HepG2 (cell line): Measurements from ENCODE around the gene POLN. TPM values are rescaled to one million over a fixed set of nuclear protein-coding genes. Genes with fewer than 3 reads are reported as not detected.

Experiments
- BRF2 ChIP-seq: sonication (generic); formaldehyde crosslinking; IDR thresholded peaks from 2 replicates; pipeline ENCODE4 v1.8.1; 2022; ENCODE audit warnings: mild to moderate bottlenecking, missing genetic modification reagents
- ELK4 ChIP-seq: sonication (generic); formaldehyde crosslinking; IDR thresholded peaks from 2 replicates; pipeline ENCODE4 v1.9.0; 2021; ENCODE audit warnings: missing genetic modification reagents, borderline replicate concordance
- KLF6 ChIP-seq: IDR thresholded peaks from 2 replicates; pipeline ENCODE4 v1.8.0; 2016; ENCODE audit warnings: missing biosample characterization, missing genetic modification reagents
- MAF1 ChIP-seq: sonication (generic); formaldehyde crosslinking; IDR thresholded peaks from 2 replicates; pipeline ENCODE4 v1.5.0; 2020; ENCODE audit warnings: missing genetic modification reagents, borderline replicate concordance
- NFAT5 ChIP-seq: sonication (generic); formaldehyde crosslinking; IDR thresholded peaks from 2 replicates; pipeline ENCODE4 v1.4.0; 2020; ENCODE audit warnings: missing genetic modification reagents
- RBFOX2 ChIP-seq: fragments of 200-400 bp; formaldehyde crosslinking; IDR thresholded peaks from 2 replicates; pipeline ENCODE4 v1.6.1; 2017; ENCODE audit warnings: low read depth, mild to moderate bottlenecking, low read length
- RORA ChIP-seq: sonication (generic); formaldehyde crosslinking; IDR thresholded peaks from 2 replicates; pipeline ENCODE4 v1.5.0; 2020; ENCODE audit warnings: mild to moderate bottlenecking, missing genetic modification reagents, moderate library complexity
- TFE3 ChIP-seq: IDR thresholded peaks from 2 replicates; pipeline ENCODE4 v1.6.1; 2016
- ZNF143 ChIP-seq: sonication (generic); formaldehyde crosslinking; IDR thresholded peaks from 2 replicates; pipeline ENCODE4 v1.4.0; 2020; ENCODE audit warnings: missing genetic modification reagents
- ZNF687 ChIP-seq: sonication (generic); formaldehyde crosslinking; IDR thresholded peaks from 2 replicates; pipeline ENCODE4 v1.5.1; 2020; ENCODE audit warnings: mild to moderate bottlenecking, missing genetic modification reagents, moderate library complexity
- polyA plus RNA-seq, 8 experiments: library from polyadenylated mRNA; depleted of rRNA in 3 of 8; stranded (reverse) in 7 of 8; unstranded in 1 of 8; fragments of >200 nt; fragmentation: Illumina TruSeq in 4 of 8; extraction: Trizol in 4 of 8; gene quantifications; 2 replicates each; pipeline versions ENCODE4 v1.2.1 to v1.2.3, GENCODE V29; 2011 to 2016; ENCODE audit warnings: low read depth in 4 of 8, missing spikeins in 1 of 8, mixed read lengths in 1 of 8; ENCODE audit not compliant: insufficient read depth in 1 of 8
- total RNA-seq, 5 experiments: library from RNA; depleted of rRNA; stranded (reverse); fragments of >200 nt; fragmentation: Illumina TruSeq; extraction: Trizol; gene quantifications; 2 replicates each; pipeline ENCODE4 v1.2.3, GENCODE V29; 2016; ENCODE audit warnings: low read depth in 1 of 5
- TF ChIP-seq, protein P1 (sequence below): fragments of 450-650 bp; IDR thresholded peaks from 2 replicates; pipeline ENCODE4 v1.6.1; 2017; ENCODE audit warnings: mild to moderate bottlenecking

Gene POLN
- total and polyA plus RNA-seq, 2 of the 13 experiments (the other 11 are each of a cell fraction or from before 2014, with no cell fraction given) = 0.93 to 1.5 TPM

DNA sequence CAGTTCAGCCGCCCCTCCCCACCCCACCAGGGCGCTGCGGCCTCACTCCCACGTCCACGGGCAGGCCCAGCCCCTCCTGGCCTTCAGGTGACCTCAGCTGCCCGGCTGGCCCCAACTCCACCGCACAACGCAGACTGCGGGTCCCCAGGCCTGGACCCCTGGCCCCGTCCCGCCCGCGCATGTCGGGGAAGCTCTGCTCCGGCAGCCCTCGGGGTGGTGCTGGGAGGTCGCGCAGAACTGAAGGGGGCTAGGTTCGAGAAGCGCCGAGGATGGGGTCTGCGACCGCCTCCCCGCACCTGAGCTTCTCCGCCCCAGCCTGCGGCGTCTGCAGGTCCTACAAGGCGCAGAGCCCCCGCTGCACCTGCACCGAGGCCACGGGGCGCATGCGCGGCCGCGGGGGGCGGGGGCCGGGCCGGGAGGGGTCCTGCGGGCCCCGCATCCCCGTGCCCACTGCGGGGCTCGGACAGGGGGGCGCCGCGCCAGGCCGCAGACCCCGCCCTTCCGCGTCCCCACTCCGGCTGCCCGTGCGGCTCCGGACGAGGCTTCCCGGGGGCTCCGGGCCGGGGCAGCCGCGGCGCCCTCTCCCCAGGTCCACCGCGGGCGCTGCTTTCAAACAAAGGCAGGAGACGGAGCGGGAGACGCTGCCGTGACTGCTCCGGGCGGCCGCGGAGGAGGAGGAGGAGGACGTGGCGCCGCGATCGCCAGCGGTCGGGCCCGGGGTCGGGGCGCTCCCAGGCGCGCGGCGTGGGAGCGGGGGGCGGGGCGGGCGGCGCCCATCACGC is 183.5 kb downstream of the POLN start (continued):
- no peak for TF ChIP-seq TFE3 (CRISPR knock-in tag)
- TF ChIP-seq ELK4 (CRISPR knock-in tag) = no peak
- 0 out of 2 replicates have a peak, but pooled peaks have one; percentile 29 for TF ChIP-seq MAF1 (CRISPR knock-in tag)
- no peak for TF ChIP-seq KLF6 (CRISPR knock-in tag)
- peak; percentile 10; the same call in 1 of the 2 replicates for TF ChIP-seq RBFOX2
- 0 out of 2 replicates have a peak, but pooled peaks have one; percentile 57 for TF ChIP-seq NFAT5 (CRISPR knock-in tag)
- no peak for TF ChIP-seq ZNF143 (CRISPR knock-in tag)
- no peak for TF ChIP-seq RORA (CRISPR knock-in tag)
- no peak for TF ChIP-seq BRF2 (CRISPR knock-in tag)
- TF ChIP-seq ZNF687 = peak; percentile 27; the same call in 1 of the 2 replicates
- TF ChIP-seq, protein P1, sequence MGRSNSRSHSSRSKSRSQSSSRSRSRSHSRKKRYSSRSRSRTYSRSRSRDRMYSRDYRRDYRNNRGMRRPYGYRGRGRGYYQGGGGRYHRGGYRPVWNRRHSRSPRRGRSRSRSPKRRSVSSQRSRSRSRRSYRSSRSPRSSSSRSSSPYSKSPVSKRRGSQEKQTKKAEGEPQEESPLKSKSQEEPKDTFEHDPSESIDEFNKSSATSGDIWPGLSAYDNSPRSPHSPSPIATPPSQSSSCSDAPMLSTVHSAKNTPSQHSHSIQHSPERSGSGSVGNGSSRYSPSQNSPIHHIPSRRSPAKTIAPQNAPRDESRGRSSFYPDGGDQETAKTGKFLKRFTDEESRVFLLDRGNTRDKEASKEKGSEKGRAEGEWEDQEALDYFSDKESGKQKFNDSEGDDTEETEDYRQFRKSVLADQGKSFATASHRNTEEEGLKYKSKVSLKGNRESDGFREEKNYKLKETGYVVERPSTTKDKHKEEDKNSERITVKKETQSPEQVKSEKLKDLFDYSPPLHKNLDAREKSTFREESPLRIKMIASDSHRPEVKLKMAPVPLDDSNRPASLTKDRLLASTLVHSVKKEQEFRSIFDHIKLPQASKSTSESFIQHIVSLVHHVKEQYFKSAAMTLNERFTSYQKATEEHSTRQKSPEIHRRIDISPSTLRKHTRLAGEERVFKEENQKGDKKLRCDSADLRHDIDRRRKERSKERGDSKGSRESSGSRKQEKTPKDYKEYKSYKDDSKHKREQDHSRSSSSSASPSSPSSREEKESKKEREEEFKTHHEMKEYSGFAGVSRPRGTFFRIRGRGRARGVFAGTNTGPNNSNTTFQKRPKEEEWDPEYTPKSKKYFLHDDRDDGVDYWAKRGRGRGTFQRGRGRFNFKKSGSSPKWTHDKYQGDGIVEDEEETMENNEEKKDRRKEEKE = no peak
- TF ChIP-seq, all 625 proteins: peak for 20
